H1 (cell line): ENCODE measurements around the gene HMGN1. TPM values are rescaled to one million over a fixed set of nuclear protein-coding genes. Genes with fewer than 3 reads are reported as not detected.

ENCODE experiments used
- CTCF ChIA-PET: fragments of 300-600 bp; sonication (Branson Sonifier 250); formaldehyde crosslinking; loops from one replicate; lab custom pipeline; 2021; ENCODE audit not compliant: partially characterized antibody; lab: Charles Lee
- POLR2A ChIA-PET: fragments of 300-600 bp; sonication (Branson Sonifier 250); formaldehyde crosslinking; loops from one replicate; lab custom pipeline; 2021; ENCODE audit warnings: inconsistent platforms; ENCODE audit not compliant: partially characterized antibody; lab: Charles Lee
- DNase-seq, 2 experiments: peaks; one replicate each; pipeline versions ENCODE4 v3.0.0 to v3.0.0-alpha.2; 2010 to 2022; ENCODE audit warnings: low spot score in 2 of 2, low read depth in 1 of 2, mixed read lengths in 1 of 2
- FAIRE-seq: peaks from 2 replicates; lab custom pipeline; 2011; peaks lifted over from hg19 to GRCh38; lab: Jason Lieb, UNC
- H2AFZ ChIP-seq: 2 replicates; pipeline ENCODE4 v1.8.1; 2012; ENCODE audit warnings: low read length, inconsistent platforms
- H2AK5ac ChIP-seq: 2 replicates; pipeline ENCODE4 v1.6.1; 2013; ENCODE audit warnings: low read depth, low read length
- H2BK120ac ChIP-seq: replicated peaks from 2 replicates; pipeline ENCODE3; 2013; ENCODE audit warnings: low read depth, low read length, inconsistent platforms
- H2BK12ac ChIP-seq: 2 replicates; pipeline ENCODE4 v1.6.1; 2013; ENCODE audit warnings: low read depth, low read length
- H2BK15ac ChIP-seq: 2 replicates; pipeline ENCODE4 v1.6.1; 2013; ENCODE audit warnings: low read length
- H2BK20ac ChIP-seq: 2 replicates; pipeline ENCODE4 v1.6.1; 2013; ENCODE audit warnings: low read length
- H2BK5ac ChIP-seq: 2 replicates; pipeline ENCODE4 v1.6.1; 2013; ENCODE audit warnings: low read depth, low read length
- H3K14ac ChIP-seq: 2 replicates; pipeline ENCODE4 v1.6.1; 2013; ENCODE audit warnings: inconsistent platforms; ENCODE audit not compliant: insufficient read length
- H3K18ac ChIP-seq: 2 replicates; pipeline ENCODE4 v1.6.1; 2013; ENCODE audit warnings: low read length; ENCODE audit errors: extremely low read depth
- H3K23ac ChIP-seq: 2 replicates; pipeline ENCODE4 v1.6.1; 2013; ENCODE audit warnings: inconsistent platforms; ENCODE audit not compliant: insufficient read length
- H3K23me2 ChIP-seq: 2 replicates; pipeline ENCODE4 v1.6.1; 2013; ENCODE audit warnings: low read depth, low read length
- H3K27ac ChIP-seq: 2 replicates; pipeline ENCODE4 v1.6.1; 2011; ENCODE audit warnings: low read depth, low read length, inconsistent platforms
- H3K27me3 ChIP-seq, 4 experiments: replicated peaks in 1 of 4; 1 replicate in 1 of 4; 2 replicates in 3 of 4; pipeline versions ENCODE4 v1.6.1 to v1.8.1; 2011 to 2013; ENCODE audit warnings: low read length in 3 of 4, mild to moderate bottlenecking in 3 of 4, inconsistent platforms in 2 of 4, mixed read lengths in 2 of 4, moderate library complexity in 1 of 4; ENCODE audit not compliant: control insufficient read depth in 3 of 4, insufficient read depth in 3 of 4; ENCODE audit errors: extremely low read depth in 1 of 4
- H3K36me3 ChIP-seq, 4 experiments: 2 replicates each; pipeline versions ENCODE4 v1.6.1 to v1.8.1; 2011 to 2013; ENCODE audit warnings: mild to moderate bottlenecking in 4 of 4, low read length in 3 of 4, moderate library complexity in 2 of 4, control low read depth in 1 of 4, inconsistent platforms in 1 of 4; ENCODE audit not compliant: insufficient read depth in 4 of 4, control insufficient read depth in 2 of 4
- H3K4ac ChIP-seq: replicated peaks from 2 replicates; pipeline ENCODE3; 2013; ENCODE audit warnings: low read length, low read depth, mixed read lengths, inconsistent platforms; ENCODE audit not compliant: insufficient read length
- H3K4me1 ChIP-seq, 4 experiments: replicated peaks in 1 of 4; 1 replicate in 1 of 4; 2 replicates in 3 of 4; pipeline versions ENCODE4 v1.6.1 to v1.8.1; 2011 to 2013; ENCODE audit warnings: low read length in 3 of 4, inconsistent platforms in 2 of 4, mixed read lengths in 1 of 4; ENCODE audit not compliant: insufficient read depth in 4 of 4, control insufficient read depth in 3 of 4
- H3K4me2 ChIP-seq, 2 experiments: 2 replicates each; pipeline versions ENCODE4 v1.6.1 to v1.8.1; 2011 to 2013; ENCODE audit warnings: low read depth in 2 of 2, low read length in 2 of 2, control low read depth in 1 of 2, inconsistent platforms in 1 of 2, mild to moderate bottlenecking in 1 of 2; ENCODE audit not compliant: insufficient read depth in 1 of 2
- H3K4me3 ChIP-seq, 4 experiments: fragments of 200-600, 300-600 bp in 1 of 4; sonication (generic), shearing (Covaris generic), sonication (Bioruptor Twin) in 1 of 4; 2 replicates each; pipeline versions ENCODE4 v1.5.1 to v1.8.1; 2011 to 2016; ENCODE audit warnings: low read length in 4 of 4, low read depth in 3 of 4, control low read depth in 2 of 4, inconsistent platforms in 2 of 4, mild to moderate bottlenecking in 2 of 4, mixed read lengths in 1 of 4, moderate library complexity in 1 of 4; ENCODE audit not compliant: insufficient read depth in 2 of 4; ENCODE audit errors: extremely low read depth in 1 of 4
- H3K56ac ChIP-seq: replicated peaks from 2 replicates; pipeline ENCODE3; 2013; ENCODE audit warnings: low read depth, mild to moderate bottlenecking, mixed read lengths, low read length, inconsistent platforms; ENCODE audit not compliant: insufficient read length
- H3K79me1 ChIP-seq: 2 replicates; pipeline ENCODE4 v1.6.1; 2013; ENCODE audit warnings: low read depth, low read length, control low read depth
- H3K79me2 ChIP-seq, 2 experiments: 2 replicates each; pipeline versions ENCODE4 v1.6.1 to v1.8.1; 2012 to 2013; ENCODE audit warnings: low read length in 2 of 2, mild to moderate bottlenecking in 2 of 2, inconsistent platforms in 1 of 2; ENCODE audit not compliant: insufficient read depth in 2 of 2, control insufficient read depth in 1 of 2
- H3K9ac ChIP-seq, 4 experiments: replicated peaks in 1 of 4; 1 replicate in 1 of 4; 2 replicates in 3 of 4; pipeline versions ENCODE4 v1.6.1 to v1.8.1; 2011 to 2013; ENCODE audit warnings: low read depth in 3 of 4, low read length in 3 of 4, control low read depth in 2 of 4, mild to moderate bottlenecking in 2 of 4, moderate library complexity in 2 of 4, inconsistent platforms in 1 of 4; ENCODE audit errors: extremely low read depth in 1 of 4
- H3K9me3 ChIP-seq, 2 experiments: 2 replicates each; pipeline versions ENCODE4 v1.6.1 to v1.8.1; 2012 to 2013; ENCODE audit warnings: mild to moderate bottlenecking in 2 of 2, moderate library complexity in 2 of 2, control low read depth in 1 of 2, inconsistent platforms in 1 of 2, low read depth in 1 of 2, low read length in 1 of 2, mixed read lengths in 1 of 2; ENCODE audit not compliant: insufficient read depth in 2 of 2
- H4K20me1 ChIP-seq, 2 experiments: replicated peaks in 1 of 2; 2 replicates each; pipeline versions ENCODE3 to v1.8.1; 2011 to 2013; ENCODE audit warnings: inconsistent platforms in 2 of 2, low read length in 2 of 2, mild to moderate bottlenecking in 1 of 2; ENCODE audit not compliant: insufficient read depth in 2 of 2, control insufficient read depth in 1 of 2
- H4K5ac ChIP-seq: 2 replicates; pipeline ENCODE4 v1.6.1; 2013; ENCODE audit warnings: low read length, low read depth, mixed read lengths, inconsistent platforms; ENCODE audit not compliant: insufficient read length
- H4K8ac ChIP-seq: 2 replicates; pipeline ENCODE4 v1.8.0; 2013; ENCODE audit warnings: mild to moderate bottlenecking, moderate library complexity, low read length, inconsistent platforms; ENCODE audit not compliant: insufficient read depth; ENCODE audit errors: extremely low read depth
- H4K91ac ChIP-seq: replicated peaks from 2 replicates; pipeline ENCODE3; 2013; ENCODE audit warnings: low read length, mixed read lengths, inconsistent platforms; ENCODE audit not compliant: insufficient read length
- BACH1 ChIP-seq: IDR thresholded peaks from 2 replicates; pipeline ENCODE4 v1.6.1; 2012; ENCODE audit warnings: low read length, improper control_type of control experiment
- BRCA1 ChIP-seq: IDR thresholded peaks from 2 replicates; pipeline ENCODE4 v1.6.1; 2012; ENCODE audit warnings: low read depth, low read length, improper control_type of control experiment
- CTBP2 ChIP-seq: IDR thresholded peaks from 2 replicates; pipeline ENCODE4 v1.7.0; 2011; ENCODE audit warnings: borderline replicate concordance, mild to moderate bottlenecking, moderate library complexity, mixed read lengths, low read length; ENCODE audit not compliant: insufficient read depth, insufficient read length
- EP300 ChIP-seq, 2 experiments: IDR thresholded peaks; 1 replicate in 1 of 2; 2 replicates in 1 of 2; pipeline ENCODE4 v1.6.1; 2011 to 2012; ENCODE audit warnings: low read depth in 2 of 2, low read length in 2 of 2, mild to moderate bottlenecking in 2 of 2, borderline replicate concordance in 1 of 2, inconsistent platforms in 1 of 2, moderate library complexity in 1 of 2
- FOSL1 ChIP-seq: IDR thresholded peaks from 2 replicates; pipeline ENCODE4 v1.6.1; 2011; ENCODE audit warnings: mild to moderate bottlenecking, low read depth, low read length, moderate library complexity; ENCODE audit not compliant: insufficient read depth
- PHF8 ChIP-seq: fragments of 200-600 bp; sonication (generic); conservative IDR thresholded peaks from 2 replicates; pipeline ENCODE4 v1.7.1; 2012; ENCODE audit warnings: low read depth, mild to moderate bottlenecking, inconsistent platforms, low read length, moderate library complexity
- POLR2A ChIP-seq, 2 experiments: IDR thresholded peaks; 1 replicate in 1 of 2; 2 replicates in 1 of 2; pipeline ENCODE4 v1.6.1; 2011; ENCODE audit warnings: low read depth in 2 of 2, low read length in 2 of 2, mild to moderate bottlenecking in 2 of 2; ENCODE audit errors: control extremely low read depth in 1 of 2
- SIRT6 ChIP-seq: IDR thresholded peaks from one replicate; pipeline ENCODE4 v1.7.1; 2012; ENCODE audit warnings: low read length, inconsistent platforms
- SP2 ChIP-seq: IDR thresholded peaks from 2 replicates; pipeline ENCODE4 v1.6.1; 2012; ENCODE audit warnings: mild to moderate bottlenecking, low read length, inconsistent platforms
- TAF1 ChIP-seq: IDR thresholded peaks from 2 replicates; pipeline ENCODE4 v1.6.1; 2011; ENCODE audit warnings: mild to moderate bottlenecking, low read depth, low read length
- TAF7 ChIP-seq: optimal IDR thresholded peaks from 2 replicates; pipeline ENCODE3; 2011; ENCODE audit warnings: low read depth, mild to moderate bottlenecking, inconsistent platforms, low read length, moderate library complexity, borderline replicate concordance
- whole genome bisulfite sequencing, 2 experiments: shearing (Covaris generic) in 1 of 2; methylation state at CpG; one replicate each; pipeline versions ENCODE4 v1.1.6 to v1.1.7; 2013 to 2015; ENCODE audit warnings: low lambda C conversion rate in 2 of 2, mixed read lengths in 2 of 2, inconsistent platforms in 1 of 2, low coverage in 1 of 2, missing lambda C conversion rate in 1 of 2; ENCODE audit not compliant: insufficient replicate concordance in 2 of 2, insufficient coverage in 1 of 2, insufficient read length in 1 of 2; ENCODE audit errors: extremely low coverage in 1 of 2, missing lambda C conversion rate in 1 of 2; 5-methylcytosine and 5-hydroxymethylcytosine counted together
- polyA plus RNA-seq, 7 experiments: library from polyadenylated mRNA; depleted of rRNA in 3 of 7; stranded (reverse) in 5 of 7; unstranded in 2 of 7; fragments of >200 nt in 5 of 7; fragments of 200-250 nt in 2 of 7; gene quantifications; 1 replicate in 5 of 7; 2 replicates in 1 of 7; 4 replicates in 1 of 7; pipeline versions ENCODE4 v1.2.1 to v1.2.3, GENCODE V29; 2011 to 2013; ENCODE audit warnings: missing spikeins in 2 of 7, mixed read lengths in 2 of 7
- total RNA-seq: library from RNA; stranded (reverse); fragmentation: NEBNext Ultra II Directional; extraction: Animal tissue kit (Norgen Biotek cat#: 25700); gene quantifications from 2 replicates; pipeline ENCODE4 v1.2.1, GENCODE V29; 2021
- TF ChIP-seq, protein P1 (sequence below): IDR thresholded peaks from 2 replicates; pipeline ENCODE4 v1.6.1; 2012; ENCODE audit warnings: inconsistent platforms

HMGN1 gene
- total and polyA plus RNA-seq, 2 of the 8 experiments (the other 6 are each of a cell fraction or from before 2014, with no cell fraction given) = 279 to 505 TPM

DNA sequence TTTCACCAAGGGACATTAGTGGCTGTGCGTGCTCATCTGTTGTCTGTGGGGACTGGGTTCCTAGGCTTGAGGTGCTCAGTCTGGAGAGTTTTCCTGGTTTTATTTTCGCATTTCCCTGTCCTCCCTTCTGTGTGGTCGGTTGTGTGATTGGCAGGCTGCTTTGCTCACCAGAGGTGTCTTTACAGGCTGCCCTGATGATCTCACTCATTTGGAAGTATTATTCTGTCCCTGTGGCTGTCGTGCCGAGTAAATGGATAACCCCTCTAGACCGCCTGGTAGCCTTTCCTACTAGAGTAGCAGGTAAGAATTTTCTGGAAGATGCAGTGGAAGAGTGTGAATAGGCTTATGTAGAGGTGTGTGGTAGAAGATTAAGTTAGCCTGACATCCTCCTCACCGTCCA, 44.1 kb upstream of the HMGN1 start:
- H4K20me1 ChIP-seq = no peaks in the 10 kb centered on the region
- H3K27ac ChIP-seq = no peak overlapping the region
- no peaks in the 10 kb centered on the region; the same call in 1 of the 2 replicates for H3K23me2 ChIP-seq
- H3K9ac ChIP-seq = no peak overlapping the region
- no peak overlapping the region for H4K5ac ChIP-seq
- 92% methylated on average over 7 of the region's 7 CpGs; no CpG with 5 or more reads in 1 of the 2 experiments for WGBS, 2 experiments
- peaks cover 0 to 2% (median 0%) of the 10 kb centered on the region in 4 experiments; a peak in 1 of 7 replicates for H3K4me1 ChIP-seq
- no peak overlapping the region for H3K4me3 ChIP-seq
- H2BK5ac ChIP-seq = no peak overlapping the region
- peaks cover 0 to 32% (median 9%) of the 10 kb centered on the region in 4 experiments; a peak in 5 of 8 replicates for H3K36me3 ChIP-seq
- H3K79me2 ChIP-seq = peaks cover 0 to 3% of the 10 kb centered on the region in 2 experiments; a peak in 1 of 4 replicates
- no peak overlapping the region for H3K14ac ChIP-seq
- DNase-seq (no peak), FAIRE-seq (no peak)
- H3K9me3 ChIP-seq = no peaks in the 10 kb centered on the region
- no peaks in the 10 kb centered on the region for H3K79me1 ChIP-seq
- H2BK120ac ChIP-seq = no peak overlapping the region
- H3K4me2 ChIP-seq = no peak overlapping the region
- H4K8ac ChIP-seq = no peak overlapping the region
- no peaks in the 10 kb centered on the region for H3K27me3 ChIP-seq
- H2BK12ac ChIP-seq = no peak overlapping the region
- H3K4ac ChIP-seq = no peak overlapping the region
- H3K18ac ChIP-seq = no peak overlapping the region
- CTCF ChIA-PET = interaction anchor here (0.8 to 6.7 kb wide), 3 partner anchors 10 to 48 kb away, joined by 4 to 47 read pairs (median 25); no protein-coding TSS in a partner anchor
- no peak overlapping the region for H2BK20ac ChIP-seq
- TF ChIP-seq SP2 = no peak
- TF ChIP-seq BACH1 = no peak
- TF ChIP-seq TAF1 = no peak
- no peak for TF ChIP-seq SIRT6
- no peak for TF ChIP-seq CTBP2
- TF ChIP-seq BRCA1 = no peak
- TF ChIP-seq FOSL1 = no peak
- no peak for TF ChIP-seq TAF7
- TF ChIP-seq EP300 (IDR thresholded peaks at IDR 0.05; ENCODE audit: borderline replicate concordance in 1 of 2, low read depth in 2 of 2, low read length in 2 of 2) = no peak
- TF ChIP-seq POLR2A (IDR thresholded peaks at IDR 0.05; ENCODE audit: control extremely low read depth in 1 of 2, low read depth in 2 of 2, low read length in 2 of 2) = no peak
- TF ChIP-seq, protein P1, sequence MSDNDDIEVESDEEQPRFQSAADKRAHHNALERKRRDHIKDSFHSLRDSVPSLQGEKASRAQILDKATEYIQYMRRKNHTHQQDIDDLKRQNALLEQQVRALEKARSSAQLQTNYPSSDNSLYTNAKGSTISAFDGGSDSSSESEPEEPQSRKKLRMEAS = no peak
- no peak for TF ChIP-seq PHF8
- no peak overlapping the region for H2AK5ac ChIP-seq
- H3K56ac ChIP-seq = no peak overlapping the region
- H2AFZ ChIP-seq = no peak overlapping the region
- POLR2A ChIA-PET = interaction anchor here (0.6 to 1.8 kb wide), 5 partner anchors 7 to 47 kb away, joined by 3 to 4 read pairs (median 3); no protein-coding TSS in a partner anchor
- no peak overlapping the region for H4K91ac ChIP-seq
- no peak overlapping the region for H3K23ac ChIP-seq
- no peak overlapping the region for H2BK15ac ChIP-seq
